ENCODE results near the gene ICAM2.

ICAM2 gene

DNA sequence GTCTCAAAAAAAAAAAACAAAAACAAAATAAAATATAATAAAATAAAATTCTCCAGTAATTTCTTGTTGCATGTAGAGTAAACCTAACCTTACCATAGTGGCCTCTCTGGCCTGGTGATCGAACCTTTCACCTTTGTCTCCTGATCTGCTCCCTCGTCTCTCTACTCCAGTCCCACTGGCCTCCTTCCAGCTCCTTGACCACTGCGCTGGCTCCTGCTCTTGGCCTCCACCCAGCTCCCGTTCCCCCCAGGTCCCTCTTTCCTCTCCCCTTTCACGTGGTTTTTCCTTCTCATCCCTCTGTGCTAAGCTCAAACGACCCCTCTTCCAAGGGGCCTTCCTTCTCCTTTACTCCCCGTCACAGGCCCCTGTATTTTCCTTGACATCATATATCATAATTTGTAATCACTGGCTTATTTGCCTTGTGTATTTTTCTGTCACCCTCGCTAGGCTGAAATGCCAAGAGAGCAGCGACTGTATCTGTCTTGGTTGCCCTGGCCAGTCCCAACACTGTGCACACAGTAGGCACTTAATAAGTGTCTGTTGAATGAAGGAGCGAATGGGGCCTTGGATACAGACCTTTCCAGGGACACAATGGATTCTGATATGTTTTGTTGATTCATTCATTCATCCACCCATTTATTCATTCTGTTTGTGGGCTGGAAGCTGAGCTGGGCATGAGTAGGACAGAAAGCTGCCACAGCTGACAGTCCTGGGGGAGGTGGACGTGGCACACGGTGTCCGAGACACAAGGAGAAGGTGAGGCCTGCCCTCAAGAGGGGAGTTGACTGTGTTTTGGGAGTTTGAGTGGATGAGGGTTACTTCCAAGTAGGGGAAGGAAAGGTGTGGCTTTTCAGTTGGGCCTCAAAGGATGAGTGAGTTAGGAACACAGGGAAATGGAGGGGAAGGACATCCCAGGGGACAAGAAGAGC is 41.9 kb downstream of the ICAM2 start:
- TF ChIP-seq, protein P1, sequence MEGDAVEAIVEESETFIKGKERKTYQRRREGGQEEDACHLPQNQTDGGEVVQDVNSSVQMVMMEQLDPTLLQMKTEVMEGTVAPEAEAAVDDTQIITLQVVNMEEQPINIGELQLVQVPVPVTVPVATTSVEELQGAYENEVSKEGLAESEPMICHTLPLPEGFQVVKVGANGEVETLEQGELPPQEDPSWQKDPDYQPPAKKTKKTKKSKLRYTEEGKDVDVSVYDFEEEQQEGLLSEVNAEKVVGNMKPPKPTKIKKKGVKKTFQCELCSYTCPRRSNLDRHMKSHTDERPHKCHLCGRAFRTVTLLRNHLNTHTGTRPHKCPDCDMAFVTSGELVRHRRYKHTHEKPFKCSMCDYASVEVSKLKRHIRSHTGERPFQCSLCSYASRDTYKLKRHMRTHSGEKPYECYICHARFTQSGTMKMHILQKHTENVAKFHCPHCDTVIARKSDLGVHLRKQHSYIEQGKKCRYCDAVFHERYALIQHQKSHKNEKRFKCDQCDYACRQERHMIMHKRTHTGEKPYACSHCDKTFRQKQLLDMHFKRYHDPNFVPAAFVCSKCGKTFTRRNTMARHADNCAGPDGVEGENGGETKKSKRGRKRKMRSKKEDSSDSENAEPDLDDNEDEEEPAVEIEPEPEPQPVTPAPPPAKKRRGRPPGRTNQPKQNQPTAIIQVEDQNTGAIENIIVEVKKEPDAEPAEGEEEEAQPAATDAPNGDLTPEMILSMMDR (IDR thresholded peaks at IDR 0.05; ENCODE audit: insufficient read depth, low read length, poor library complexity, severe bottlenecking) = no peak
- DNase-seq (ENCODE audit: extremely low read depth, insufficient read length) = no peak
- no peak overlapping the region for H3K4me3 ChIP-seq (replicated peaks; ENCODE audit: low read depth, low read length)
- H3K27me3 ChIP-seq (replicated peaks; ENCODE audit: control insufficient read depth, insufficient read depth, low read length) = no peaks in the 10 kb centered on the region
- no peaks in the 10 kb centered on the region for H3K36me3 ChIP-seq (ENCODE audit: control insufficient read depth, insufficient read depth, low read length)

- no peak for DNase-seq (ENCODE audit: extremely low read depth, insufficient read length)
- TF ChIP-seq, protein P1 (IDR thresholded peaks at IDR 0.05; ENCODE audit: insufficient read depth, low read length, poor library complexity, severe bottlenecking) = no peak
- Histone ChIP-seq H3K4me3 (replicated peaks; ENCODE audit: low read depth, low read length) (no peak overlapping the region), H3K36me3 (ENCODE audit: control insufficient read depth, insufficient read depth, low read length) (no peaks in the 10 kb centered on the region), H3K27me3 (replicated peaks; ENCODE audit: control insufficient read depth, insufficient read depth, low read length) (no peaks in the 10 kb centered on the region)
Measured at GRCh38 chr17:63976702-63977101, 43.7 kb downstream of the ICAM2 start.

DNA sequence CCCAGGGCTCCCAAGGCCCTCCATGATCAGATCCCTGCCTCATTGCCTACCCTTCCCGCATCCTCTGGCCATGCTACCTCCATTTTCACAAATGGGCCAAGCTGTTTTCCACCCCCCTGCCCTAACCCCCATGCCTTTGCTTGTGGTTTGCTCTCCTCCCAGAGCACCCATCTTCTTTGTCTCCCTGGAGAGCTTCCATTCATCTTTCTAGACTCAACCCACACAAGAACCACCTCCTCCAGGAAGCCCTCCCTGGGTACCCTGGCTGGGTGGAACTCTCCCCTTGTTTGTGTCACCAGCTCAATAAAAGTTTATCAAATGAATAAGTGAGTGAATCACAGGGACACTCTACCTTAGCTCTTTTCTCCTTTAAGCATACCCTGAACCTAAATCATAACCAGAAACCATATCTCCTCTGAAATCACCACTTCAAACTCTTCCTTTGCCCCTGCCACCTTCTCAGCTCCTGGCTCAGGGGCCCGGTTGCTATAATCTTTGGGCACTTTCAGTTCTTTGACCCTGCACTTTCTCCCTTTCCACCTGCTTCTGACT is 44.8 kb downstream of the ICAM2 start:
- TF ChIP-seq, protein P1 (IDR thresholded peaks at IDR 0.05; ENCODE audit: insufficient read depth, low read length, poor library complexity, severe bottlenecking) = no peak
- Histone ChIP-seq H3K36me3 (ENCODE audit: control insufficient read depth, insufficient read depth, low read length) (no peaks in the 10 kb centered on the region), H3K27me3 (replicated peaks; ENCODE audit: control insufficient read depth, insufficient read depth, low read length) (no peaks in the 10 kb centered on the region), H3K4me3 (replicated peaks; ENCODE audit: low read depth, low read length) (no peak overlapping the region)
- no peak for DNase-seq (ENCODE audit: extremely low read depth, insufficient read length)

DNA sequence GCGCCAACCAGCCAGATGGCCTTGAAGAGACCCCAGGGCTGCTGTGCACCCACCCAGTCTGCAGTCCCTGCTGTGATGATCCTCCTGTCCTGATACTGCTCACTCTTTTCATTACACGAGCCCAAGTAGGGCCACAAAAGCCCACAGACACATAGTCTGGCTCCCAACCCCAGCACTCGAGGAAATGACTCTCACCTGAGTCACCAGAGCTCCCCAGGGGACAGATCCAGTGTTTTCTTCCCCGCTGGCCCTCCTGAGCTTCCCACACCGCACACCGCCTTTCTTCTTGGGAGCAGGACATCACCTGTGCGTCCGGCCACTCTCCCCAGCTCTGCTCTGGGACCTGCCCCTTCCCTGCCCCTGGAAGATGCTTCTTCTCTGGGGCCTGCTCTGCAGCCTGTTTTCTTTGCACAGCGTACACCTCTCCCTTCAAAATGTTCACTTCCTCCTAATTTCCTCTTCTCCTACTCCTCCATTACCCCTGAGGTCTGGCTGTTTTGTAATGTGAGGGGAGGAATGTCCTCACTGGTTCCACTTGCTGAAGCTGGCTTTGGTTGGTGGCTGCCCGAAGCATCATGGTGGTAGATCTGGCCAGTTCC is 45.7 kb downstream of the ICAM2 start:
- TF ChIP-seq, protein P1 (IDR thresholded peaks at IDR 0.05; ENCODE audit: insufficient read depth, low read length, poor library complexity, severe bottlenecking) = no peak
- DNase-seq (ENCODE audit: extremely low read depth, insufficient read length) = no peak
- no peaks in the 10 kb centered on the region for H3K27me3 ChIP-seq (replicated peaks; ENCODE audit: control insufficient read depth, insufficient read depth, low read length)
- no peaks in the 10 kb centered on the region for H3K36me3 ChIP-seq (ENCODE audit: control insufficient read depth, insufficient read depth, low read length)
- H3K4me3 ChIP-seq (replicated peaks; ENCODE audit: low read depth, low read length) = no peak overlapping the region

DNA sequence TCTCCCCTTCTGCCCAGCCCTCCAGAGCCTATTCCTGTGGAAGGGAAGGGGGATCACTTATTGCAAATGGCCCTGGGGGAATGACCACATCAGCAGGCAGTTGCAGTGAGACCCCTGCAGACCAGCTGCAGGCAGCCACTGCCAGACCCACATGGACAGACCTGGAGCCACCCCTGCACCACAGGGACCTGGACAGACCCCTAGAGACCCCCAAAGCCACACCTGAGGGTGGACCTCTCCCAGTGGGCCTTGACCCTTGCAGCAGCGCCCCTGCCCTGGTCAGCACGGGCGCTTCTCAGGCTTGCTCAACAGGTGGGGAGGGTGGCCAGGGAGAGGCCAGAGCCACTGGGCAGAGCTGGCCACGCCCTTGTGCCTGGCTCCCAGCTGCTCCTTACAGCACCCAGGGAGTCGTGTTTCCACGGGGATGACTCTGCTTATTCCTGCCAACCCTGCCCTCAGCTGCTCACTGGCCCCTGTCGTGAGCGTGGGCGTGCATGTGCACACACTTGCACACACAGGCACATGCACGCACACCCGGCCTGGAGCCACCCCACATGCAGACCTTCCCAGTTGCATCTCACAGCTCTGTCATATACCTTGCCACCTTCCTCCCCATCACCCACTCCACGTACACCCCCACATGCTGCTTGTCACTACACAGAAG is 46.4 kb downstream of the ICAM2 start:
- TF ChIP-seq, protein P1 (IDR thresholded peaks at IDR 0.05; ENCODE audit: insufficient read depth, low read length, poor library complexity, severe bottlenecking) = no peak
- H3K4me3 ChIP-seq (replicated peaks; ENCODE audit: low read depth, low read length) = no peak overlapping the region
- H3K27me3 ChIP-seq (replicated peaks; ENCODE audit: control insufficient read depth, insufficient read depth, low read length) = no peaks in the 10 kb centered on the region
- no peaks in the 10 kb centered on the region for H3K36me3 ChIP-seq (ENCODE audit: control insufficient read depth, insufficient read depth, low read length)
- no peak for DNase-seq (ENCODE audit: extremely low read depth, insufficient read length)
